Activated CD4-positive, CD25-positive, alpha-beta regulatory T cell treated with anti-CD3 and anti-CD28 coated beads, Interleukin-2, amount 50 U/mL, for 24 hours (primary cell): Measurements from ENCODE around the gene NKD2.
"Not testable (repeated sequence)": the region's sequence is repeated elsewhere in the genome, so short reads cannot be mapped to it uniquely, and the experiment has no call there.

ENCODE experiments used
- ATAC-seq, 2 donors: fragments of 150-1000 bp; cut with Tn5 transposase; one replicate each; pipeline ENCODE4 v1.10.0; 2021; ENCODE audit warnings: mild to moderate bottlenecking in 1 of 2, moderate library complexity in 1 of 2

NKD2 gene

DNA sequence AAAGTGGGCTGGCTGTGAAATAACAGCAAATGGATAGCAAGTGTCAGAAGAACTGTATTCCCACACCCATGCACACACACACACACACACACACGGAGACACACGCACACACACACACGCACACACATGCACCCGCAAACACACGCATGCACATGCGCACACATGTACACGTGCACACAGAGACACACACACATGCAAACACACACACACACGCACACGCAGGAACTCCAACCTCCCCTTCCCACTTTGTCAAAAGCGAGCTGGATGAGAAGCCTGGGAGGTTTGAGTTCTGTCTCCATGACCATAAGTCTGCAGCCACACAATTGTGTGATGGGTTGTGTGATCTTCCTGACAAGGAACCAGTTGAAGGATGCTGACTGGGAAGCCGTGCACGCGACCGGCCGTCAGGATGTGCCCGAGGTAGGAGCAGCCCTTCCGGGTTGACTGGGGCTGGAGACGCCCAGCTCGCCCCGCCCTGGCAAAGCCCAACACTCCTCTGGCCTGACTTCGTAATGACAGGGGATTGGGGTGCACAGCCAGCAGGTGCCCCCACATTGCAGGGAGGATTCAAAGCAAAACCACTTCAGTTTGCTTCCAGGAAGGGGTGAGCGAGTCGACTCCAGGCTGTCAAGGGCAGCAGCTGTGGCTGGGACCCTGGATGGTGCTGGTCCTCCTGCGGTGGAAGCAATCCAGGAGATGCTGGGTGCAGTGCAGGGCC lies 29.3 kb upstream of the NKD2 start:
- no peak for ATAC-seq

- no peak for ATAC-seq
Measured at GRCh38 chr5:980001-980588, 28.5 kb upstream of the NKD2 start.

- ATAC-seq, result no peak
Measured at GRCh38 chr5:980966-981365, 27.6 kb upstream of the NKD2 start.

DNA sequence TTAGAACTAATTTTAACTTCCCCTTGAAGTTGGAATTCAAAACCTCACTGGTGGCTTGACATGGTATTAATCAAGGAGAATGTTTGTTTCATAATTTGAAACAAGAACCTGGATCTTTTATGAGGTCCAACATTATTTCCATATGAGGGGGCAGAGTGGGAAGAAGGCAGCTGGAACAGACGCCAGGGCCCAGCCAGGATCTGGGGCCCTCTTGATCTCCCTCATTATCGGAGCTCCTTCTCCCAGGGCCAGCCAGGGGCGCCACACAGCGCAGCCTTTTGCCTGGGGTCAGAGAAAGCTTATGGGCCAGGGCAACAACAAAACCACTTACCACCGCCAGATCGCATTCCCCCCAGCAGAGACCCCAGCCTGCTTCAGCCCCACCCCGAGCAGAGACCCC lies 27.1 kb upstream of the NKD2 start:
- no peak for ATAC-seq

DNA sequence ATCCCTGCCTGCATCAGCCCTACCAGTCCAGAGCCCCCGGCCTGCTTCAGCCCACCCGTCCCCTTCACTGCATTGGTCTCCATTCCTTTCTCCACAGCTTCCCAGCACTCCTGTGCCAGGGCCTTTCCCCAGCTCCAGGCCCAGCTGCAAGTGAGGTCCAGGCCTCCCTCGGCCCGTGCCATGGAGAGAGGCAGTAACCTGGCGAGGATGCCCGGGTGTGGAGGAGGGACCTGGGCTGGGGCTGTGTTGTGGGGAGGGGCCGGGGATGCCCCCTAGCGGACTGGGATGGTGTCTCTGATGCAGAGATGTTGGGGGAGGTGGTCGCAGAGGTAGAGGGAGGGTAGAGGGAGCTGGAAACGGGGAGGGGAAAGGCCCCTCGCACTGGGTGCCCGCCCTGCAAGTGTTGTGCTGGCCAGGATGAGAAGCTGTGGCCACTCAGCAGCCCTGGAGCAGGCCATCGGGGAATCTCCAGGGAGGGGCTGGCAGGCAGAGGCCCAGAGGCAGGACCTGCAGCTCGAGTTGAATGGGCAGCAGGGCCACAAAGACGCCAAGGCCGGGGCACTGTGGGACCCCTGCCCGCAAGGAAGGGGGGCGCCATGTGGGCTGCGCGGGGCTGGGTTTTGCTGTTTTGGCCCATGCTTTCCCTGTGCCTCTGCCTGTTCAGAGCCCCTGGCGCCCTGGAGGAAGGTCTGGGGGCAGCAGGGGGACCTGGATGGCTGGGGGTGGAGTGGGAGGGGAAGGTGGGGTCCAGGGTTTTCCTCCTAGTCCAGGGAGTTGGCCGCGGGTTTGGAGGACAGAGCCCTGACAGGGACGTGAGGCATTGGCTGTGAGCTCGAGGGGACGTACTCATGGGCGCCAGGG lies 26.0 kb upstream of the NKD2 start:
- no peak for ATAC-seq

DNA sequence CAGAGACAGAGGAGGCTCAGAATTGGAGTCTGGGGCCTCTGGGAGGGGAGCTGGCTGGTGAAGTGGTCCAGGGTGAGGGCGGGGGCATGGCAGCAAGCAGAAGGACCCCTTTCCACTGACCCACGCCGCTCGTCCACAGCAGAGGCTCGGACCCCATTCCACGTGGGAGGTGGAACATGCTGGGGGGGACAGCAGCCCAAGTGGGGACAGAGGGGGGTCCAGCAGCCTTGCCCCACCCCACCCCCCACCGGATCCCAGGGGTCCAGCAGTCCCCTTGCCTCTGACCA lies 25.4 kb upstream of the NKD2 start:
- no peak for ATAC-seq

DNA sequence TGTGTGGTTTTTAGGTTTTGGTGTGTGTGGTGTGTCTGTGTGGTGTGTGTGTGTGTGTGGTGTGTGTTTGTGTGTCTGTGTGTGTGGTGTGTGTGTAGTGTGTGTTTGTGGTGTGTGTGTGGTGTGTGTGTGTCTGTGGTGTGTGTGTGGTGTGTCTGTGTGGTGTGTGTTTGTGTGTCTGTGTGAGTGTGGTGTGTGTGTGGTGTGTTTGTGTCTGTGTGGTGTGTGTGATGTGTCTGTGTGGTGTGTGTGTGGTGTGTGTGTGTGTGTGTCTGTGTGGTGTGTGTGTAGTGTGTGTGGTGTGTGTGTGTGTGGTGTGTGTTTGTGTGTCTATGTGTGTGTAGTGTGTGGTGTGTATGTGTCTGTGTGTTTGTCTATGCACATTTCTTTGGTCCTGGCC lies 25.0 kb upstream of the NKD2 start:
- no peak for ATAC-seq

- no peak for ATAC-seq
Measured at GRCh38 chr5:984774-985173, 23.8 kb upstream of the NKD2 start.

GRCh38 chr5:987761-988160 lies 20.8 kb upstream of the NKD2 start:
- no peak for ATAC-seq

DNA sequence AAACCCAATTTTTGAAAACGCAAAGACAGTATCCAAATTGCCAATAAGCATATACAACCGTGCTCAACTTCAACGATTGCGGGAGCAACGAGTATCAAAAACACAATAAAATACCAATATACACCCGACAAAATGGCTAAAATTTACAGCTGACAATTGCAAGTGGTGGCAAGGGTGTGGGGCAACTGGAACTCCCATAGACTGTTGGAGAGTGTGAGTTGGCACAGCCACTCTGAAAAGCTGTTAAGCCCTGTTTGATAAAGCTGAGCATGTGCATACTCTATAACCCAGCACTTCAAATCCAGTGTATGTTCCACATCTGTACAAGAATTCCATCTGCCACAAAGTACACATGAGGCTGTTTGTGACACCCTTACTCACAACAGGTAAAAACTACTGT lies 20.3 kb upstream of the NKD2 start:
- no peak for ATAC-seq

DNA sequence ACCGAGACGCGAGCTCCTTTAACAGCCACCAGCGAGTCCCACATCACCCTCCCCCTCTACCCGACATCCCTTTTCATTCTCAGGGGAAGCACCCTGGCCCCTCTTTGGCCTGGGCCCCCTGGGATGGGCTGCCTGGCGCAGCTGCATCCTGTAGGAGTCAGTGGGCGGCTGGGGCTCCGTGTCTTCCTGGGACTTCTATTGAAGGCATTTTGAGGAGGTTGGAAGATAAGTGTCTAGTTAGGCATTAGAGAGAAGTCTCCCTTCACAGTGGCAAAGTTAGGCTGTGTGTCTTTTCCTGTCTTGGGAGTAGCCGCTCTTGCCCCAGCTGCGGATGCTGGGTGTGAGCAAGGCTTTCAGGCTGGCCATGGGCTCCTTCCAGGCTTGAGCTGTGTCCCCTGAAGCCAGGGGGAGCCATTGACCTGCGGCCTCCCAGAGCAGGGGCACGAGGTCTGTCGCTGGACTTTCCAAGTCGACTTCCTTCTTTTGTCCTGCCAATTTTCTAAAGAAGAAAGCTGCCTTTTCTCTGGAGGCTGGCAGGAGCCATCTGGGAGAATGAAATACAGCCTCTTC lies 18.6 kb upstream of the NKD2 start:
- no peak for ATAC-seq

DNA sequence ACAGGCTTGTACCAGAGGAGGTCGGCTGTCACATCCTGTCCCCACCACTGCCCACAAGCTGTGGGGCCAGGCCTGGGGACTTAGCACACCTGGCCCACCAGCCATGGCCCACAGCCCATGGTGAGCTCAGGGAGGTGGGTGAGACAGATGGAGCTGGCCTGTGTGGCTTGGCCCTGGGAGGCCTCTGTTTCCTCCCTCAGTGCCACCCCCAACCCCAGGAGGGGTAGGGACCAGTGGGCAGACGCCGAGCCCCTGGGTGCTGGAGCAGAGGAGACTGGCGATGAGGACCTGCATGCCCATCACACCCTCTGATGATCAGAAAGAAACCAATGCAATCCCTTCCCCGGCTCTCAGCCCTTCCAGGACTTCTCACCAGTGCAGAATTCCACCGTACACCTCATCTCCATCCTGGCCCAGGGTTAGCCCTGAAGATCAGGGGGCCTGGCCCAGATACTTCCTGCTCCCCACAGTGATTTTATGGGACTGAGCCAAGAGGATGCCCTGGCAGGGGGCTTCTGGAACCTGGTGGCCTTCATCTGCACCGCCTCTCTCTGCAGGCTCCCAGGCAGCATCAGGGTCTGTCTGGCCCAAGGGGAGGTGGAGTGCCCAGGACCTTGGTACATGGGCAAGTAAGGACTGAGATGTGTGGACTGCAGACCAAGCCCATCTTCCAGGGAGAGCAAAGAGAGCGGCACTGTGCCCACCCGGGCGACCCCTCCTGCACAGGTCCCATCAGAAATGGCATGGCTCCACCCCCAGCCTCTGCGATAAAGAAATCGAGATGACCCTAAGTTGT lies 16.9 kb upstream of the NKD2 start:
- no peak for ATAC-seq

- no peak for ATAC-seq
Measured at GRCh38 chr5:994272-994607, 14.4 kb upstream of the NKD2 start.

DNA sequence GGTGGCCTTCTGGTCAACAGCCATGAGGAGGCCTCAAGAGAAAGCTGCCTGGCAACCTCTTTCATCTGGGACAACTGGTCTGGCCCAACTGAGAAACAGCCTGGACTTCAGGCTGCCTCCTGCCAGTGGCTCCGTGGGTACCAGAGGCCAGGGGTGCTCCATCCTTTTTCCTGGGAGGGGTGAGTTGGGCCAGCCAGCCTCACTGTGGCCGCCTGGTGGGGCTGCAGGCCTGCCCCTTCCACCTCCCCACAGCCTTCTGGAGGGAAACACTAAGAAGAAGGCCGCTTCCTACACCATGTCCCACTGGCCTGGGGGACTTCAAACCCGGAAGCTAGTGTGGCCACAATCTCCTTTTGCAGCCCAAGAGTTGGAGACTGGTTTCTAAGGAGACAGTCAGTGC lies 13.8 kb upstream of the NKD2 start:
- no peak for ATAC-seq

GRCh38 chr5:995318-995717 lies 13.3 kb upstream of the NKD2 start:
- ATAC-seq, result no peak

DNA sequence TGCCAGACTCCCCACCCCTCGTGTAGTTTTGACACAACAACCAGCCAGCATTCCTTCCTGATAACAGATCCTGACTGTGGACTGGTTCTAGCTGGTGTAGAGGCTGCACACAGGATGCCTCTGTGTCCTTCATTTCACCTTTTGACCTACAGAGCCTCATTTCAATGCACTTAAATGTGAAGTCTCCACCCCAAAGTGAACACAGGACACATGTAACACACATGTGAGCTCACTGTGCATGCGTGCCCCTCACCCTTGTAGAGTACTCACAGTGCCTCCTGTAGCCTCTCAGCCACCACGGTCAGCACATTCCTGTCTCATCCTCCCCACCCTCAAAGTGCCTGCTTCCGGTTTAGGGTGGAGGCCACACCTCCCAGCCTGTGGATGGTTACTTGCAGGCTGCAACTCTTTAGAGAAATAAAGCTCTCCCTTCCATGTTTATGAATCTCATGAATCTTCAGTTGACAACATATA lies 11.6 kb upstream of the NKD2 start:
- ATAC-seq, result peak in 1 of 2 donors; percentile 56

DNA sequence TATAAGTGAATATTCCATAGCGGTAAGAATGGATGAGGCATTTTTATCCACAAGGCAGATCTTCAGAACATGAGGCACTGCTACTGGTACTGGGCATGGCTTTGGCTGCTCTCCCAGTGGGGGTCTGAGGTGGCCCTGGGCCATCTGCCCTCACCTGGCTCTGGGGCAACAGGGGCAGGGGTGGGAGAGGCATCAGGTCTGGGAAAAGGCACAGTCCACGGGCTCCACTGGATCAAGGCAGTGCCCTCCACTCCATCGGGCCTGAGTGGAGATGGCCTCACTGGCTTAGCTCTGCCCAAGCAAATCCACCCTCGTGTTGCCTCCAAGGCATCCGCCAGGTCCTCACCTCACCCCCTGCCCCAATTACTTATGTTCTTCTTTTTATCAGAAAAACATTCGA lies 10.9 kb upstream of the NKD2 start:
- ATAC-seq, result no peak

DNA sequence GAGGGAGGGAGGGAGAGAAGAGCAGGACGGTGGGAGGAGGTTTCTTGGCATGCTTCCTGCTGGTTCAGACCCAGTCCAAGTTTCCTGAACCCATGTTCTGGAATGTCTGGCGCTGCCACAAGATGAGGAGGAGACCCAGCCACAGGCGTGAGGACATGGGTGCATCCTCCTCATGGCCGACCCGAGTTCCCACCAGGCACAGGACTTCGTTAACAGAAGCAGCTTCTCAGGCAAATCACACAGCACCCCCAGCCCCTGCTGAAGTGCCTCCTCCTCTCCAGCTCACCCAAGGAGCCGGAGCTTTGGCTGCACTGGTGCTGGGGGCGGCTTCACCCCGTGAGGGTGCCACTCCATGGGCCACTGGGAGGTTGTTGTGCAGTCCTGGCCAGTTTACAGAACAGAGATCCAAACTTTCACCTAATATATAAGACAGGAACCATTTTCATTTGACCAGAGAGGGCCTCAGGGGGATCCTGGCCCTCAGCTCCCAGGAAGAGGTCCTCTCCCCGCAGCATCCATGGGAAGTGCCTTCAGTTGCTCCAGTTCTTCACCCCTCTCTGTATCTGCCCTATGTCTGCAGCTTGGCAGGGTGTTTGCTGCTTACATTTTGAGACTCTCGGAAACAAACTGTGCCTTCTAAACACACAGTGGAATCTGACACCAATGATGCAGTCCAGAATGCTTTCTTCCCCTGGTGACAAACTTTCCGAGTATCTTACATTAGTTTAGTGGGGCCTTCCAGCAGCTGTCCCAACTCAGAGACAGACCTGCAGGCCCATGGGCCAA lies 10.2 kb upstream of the NKD2 start:
- no peak for ATAC-seq

DNA sequence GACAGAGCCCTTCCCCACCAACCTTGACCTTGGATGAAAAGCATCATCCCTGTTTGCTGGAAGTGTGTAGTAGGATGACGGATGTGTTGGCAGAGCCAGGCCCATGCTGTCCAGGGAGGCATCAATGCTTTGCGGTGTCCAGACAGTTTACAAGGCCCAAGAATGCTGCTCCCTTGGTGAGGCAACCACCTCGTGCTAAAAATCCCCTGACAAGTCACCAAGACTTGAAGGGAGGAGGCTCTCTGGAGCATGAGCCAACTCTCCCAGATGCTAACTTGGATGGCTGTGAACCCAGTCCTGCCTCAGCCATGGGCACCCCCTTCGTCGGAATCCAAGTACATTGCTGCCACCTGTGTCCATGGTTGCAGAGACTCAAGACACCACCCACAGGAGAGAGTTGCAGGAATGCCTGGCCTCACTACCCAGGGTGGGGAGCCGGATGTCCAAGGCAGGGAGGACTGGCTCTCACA lies 9.5 kb upstream of the NKD2 start:
- no peak for ATAC-seq

- ATAC-seq, result no peak
Measured at GRCh38 chr5:999724-1000123, 8.9 kb upstream of the NKD2 start.

GRCh38 chr5:1000329-1000728 lies 8.3 kb upstream of the NKD2 start:
- no peak for ATAC-seq

GRCh38 chr5:1000831-1001230 lies 7.8 kb upstream of the NKD2 start:
- ATAC-seq, result not testable (repeated sequence)
